ENCODE measurements around the gene DPCD.
"Not testable (repeated sequence)": the region's sequence is repeated elsewhere in the genome, so short reads cannot be mapped to it uniquely, and the experiment has no call there.

DPCD gene

DNA sequence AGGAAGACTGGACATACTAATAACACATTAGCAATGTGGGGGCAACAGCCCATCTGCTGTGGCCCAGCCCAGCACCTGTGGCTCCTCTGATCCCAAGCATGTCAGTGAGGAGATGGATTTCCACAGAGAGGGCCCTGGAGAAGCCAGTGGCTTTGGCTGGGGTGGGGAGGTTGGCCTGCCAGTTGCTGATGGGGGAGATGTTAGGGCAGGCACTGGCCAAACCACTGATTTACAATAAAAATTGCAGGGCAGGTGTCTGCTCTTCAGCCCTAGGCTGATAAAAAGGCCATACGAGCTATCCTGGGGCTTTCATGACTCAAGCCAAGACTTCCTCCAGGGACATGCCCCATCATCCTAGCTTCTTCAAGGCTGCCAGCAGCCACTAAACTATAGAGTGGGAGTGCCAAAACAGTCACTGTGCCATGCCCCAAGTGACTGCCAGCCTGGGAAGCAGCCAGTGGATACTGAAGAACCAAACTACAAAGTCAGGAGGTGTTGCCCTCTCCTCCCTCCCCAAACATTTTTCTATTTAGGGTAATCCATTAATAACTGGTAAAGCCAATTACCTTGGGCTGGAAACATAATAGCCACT is 37.8 kb downstream of the DPCD start:
- peak; percentile 21 for DNase-seq (ENCODE audit: low read depth)
- TF ChIP-seq, protein P1, sequence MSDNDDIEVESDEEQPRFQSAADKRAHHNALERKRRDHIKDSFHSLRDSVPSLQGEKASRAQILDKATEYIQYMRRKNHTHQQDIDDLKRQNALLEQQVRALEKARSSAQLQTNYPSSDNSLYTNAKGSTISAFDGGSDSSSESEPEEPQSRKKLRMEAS (IDR thresholded peaks at IDR 0.05; ENCODE audit: low read depth, low read length): no peak
- no peak for TF ChIP-seq POLR2A (IDR thresholded peaks at IDR 0.05; ENCODE audit: extremely low read depth, insufficient read length)
- no peak for TF ChIP-seq MYC (IDR thresholded peaks at IDR 0.05; ENCODE audit: low read depth, low read length)
- TF ChIP-seq, protein P2, sequence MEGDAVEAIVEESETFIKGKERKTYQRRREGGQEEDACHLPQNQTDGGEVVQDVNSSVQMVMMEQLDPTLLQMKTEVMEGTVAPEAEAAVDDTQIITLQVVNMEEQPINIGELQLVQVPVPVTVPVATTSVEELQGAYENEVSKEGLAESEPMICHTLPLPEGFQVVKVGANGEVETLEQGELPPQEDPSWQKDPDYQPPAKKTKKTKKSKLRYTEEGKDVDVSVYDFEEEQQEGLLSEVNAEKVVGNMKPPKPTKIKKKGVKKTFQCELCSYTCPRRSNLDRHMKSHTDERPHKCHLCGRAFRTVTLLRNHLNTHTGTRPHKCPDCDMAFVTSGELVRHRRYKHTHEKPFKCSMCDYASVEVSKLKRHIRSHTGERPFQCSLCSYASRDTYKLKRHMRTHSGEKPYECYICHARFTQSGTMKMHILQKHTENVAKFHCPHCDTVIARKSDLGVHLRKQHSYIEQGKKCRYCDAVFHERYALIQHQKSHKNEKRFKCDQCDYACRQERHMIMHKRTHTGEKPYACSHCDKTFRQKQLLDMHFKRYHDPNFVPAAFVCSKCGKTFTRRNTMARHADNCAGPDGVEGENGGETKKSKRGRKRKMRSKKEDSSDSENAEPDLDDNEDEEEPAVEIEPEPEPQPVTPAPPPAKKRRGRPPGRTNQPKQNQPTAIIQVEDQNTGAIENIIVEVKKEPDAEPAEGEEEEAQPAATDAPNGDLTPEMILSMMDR (IDR thresholded peaks at IDR 0.05; ENCODE audit: low read depth, low read length): no peak

DNA sequence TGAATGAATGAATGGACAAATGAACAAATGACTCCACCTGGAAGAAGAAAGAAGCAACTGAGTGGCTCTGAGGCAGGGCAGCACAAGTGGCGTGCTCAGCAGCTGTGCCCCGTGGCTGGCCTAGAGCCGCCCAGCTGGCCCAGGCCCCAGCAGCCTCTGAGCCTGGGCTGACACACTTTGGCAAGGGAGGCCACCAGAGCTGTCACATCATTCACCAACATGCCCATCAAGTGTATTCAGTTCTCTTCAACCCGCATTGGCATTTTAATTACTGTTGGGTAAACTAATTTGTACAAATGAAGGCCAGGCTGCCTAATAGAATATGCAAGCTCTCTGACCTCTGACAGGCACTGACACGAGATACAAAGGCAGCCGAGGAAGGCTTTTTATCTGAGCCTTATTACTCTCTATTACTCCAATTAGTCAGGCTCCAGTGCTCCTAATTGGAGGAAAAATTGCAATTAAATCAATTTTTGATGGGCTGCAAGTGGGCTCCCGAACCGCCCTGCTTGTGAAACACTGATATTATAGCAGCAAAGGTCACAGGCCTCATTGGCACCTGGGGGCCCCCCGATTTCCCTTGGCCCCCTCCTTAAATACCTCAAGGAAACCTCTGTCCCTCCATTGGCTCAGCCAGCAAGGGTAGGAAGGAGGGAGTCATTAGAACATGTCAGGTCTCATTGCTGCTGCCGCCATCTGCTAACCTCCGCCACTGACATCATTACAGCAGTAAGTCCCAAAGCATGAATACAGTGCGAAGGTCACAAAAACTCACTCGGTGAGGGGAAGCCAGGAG is 41.9 kb downstream of the DPCD start:
- no peak overlapping the region for H3K4me3 ChIP-seq (ENCODE audit: low read depth, low read length)
- DNase-seq (ENCODE audit: low read depth): no peak
- TF ChIP-seq, protein P1 (IDR thresholded peaks at IDR 0.05; ENCODE audit: low read depth, low read length): no peak
- TF ChIP-seq, protein P2 (IDR thresholded peaks at IDR 0.05; ENCODE audit: low read depth, low read length): no peak
- TF ChIP-seq POLR2A (IDR thresholded peaks at IDR 0.05; ENCODE audit: extremely low read depth, insufficient read length): no peak
- no peak for TF ChIP-seq MYC (IDR thresholded peaks at IDR 0.05; ENCODE audit: low read depth, low read length)

More for the DNA sequence above, 37.8 kb downstream of the DPCD start:
- H3K4me3 ChIP-seq (ENCODE audit: low read depth, low read length): no peak overlapping the region

DNA sequence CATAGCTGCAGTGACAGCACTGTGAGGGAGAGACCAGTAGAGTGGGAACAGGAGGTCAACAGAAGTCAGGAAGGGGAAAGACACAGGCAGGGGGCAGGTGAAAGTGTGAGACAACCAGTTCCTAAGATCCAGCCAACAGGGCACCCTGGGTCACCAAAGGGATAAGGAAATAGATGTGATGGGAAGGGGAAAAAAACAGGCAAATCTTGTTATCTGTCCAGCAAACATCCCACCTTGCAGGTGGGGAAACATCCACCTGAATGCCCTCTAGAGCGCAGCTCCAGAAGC is 42.5 kb downstream of the DPCD start:
- DNase-seq (ENCODE audit: low read depth): no peak
- H3K4me3 ChIP-seq (ENCODE audit: low read depth, low read length): no peak overlapping the region
- TF ChIP-seq, protein P2 (IDR thresholded peaks at IDR 0.05; ENCODE audit: low read depth, low read length): no peak
- TF ChIP-seq MYC (IDR thresholded peaks at IDR 0.05; ENCODE audit: low read depth, low read length) (no peak), POLR2A (IDR thresholded peaks at IDR 0.05; ENCODE audit: extremely low read depth, insufficient read length) (no peak)
- TF ChIP-seq, protein P1 (IDR thresholded peaks at IDR 0.05; ENCODE audit: low read depth, low read length): no peak

DNA sequence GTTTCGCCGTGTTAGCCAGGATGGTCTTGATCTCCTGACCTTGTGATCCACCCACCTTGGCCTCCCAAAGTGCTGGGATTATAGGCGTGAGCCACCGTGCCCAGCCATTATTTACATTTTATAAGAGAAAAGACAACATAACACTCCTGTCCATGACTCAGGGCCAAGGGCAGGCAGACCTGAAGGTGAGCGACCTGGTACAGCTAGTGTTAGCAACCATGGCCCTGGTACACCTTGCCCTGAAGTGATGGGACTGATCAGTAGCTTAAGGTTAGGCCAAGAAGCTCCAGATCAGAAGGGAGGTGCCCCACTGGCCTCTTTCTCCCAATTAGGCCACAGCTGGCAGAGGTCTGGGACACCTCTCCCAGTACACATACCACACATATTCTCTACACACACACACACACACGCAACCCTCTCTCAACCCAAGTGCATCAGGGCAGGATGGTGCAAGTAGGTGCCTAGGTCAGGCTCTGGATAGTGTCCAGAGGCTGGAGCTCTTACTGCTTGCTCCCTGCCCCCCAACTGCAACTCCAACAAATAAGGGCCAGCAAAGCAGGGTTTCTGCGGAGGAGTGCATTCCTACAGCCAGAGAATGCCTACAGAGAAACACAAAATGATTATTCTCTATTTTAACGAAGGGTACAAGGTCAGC is 43.8 kb downstream of the DPCD start:
- no peak for DNase-seq (ENCODE audit: low read depth)
- TF ChIP-seq, protein P1 (IDR thresholded peaks at IDR 0.05; ENCODE audit: low read depth, low read length): no peak
- no peak for TF ChIP-seq POLR2A (IDR thresholded peaks at IDR 0.05; ENCODE audit: extremely low read depth, insufficient read length)
- H3K4me3 ChIP-seq (ENCODE audit: low read depth, low read length): no peak overlapping the region

DNA sequence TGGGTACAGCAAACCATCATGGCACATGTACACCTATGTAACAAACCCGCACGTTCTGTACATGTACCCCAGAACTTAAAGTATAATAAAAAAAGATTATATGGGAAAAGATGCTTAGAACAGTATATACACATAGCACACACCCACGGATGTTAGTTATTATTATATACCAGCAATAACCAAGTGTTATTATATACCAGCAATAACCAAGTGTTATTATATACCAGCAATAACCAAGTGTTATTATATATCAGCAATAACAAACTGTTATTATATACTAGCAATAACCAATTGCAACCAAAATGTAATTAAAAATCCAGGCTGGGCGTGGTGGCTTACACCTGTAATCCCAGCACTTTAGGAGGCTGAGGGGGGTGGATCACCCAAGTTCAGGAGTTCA is 45.4 kb downstream of the DPCD start:
- DNase-seq (ENCODE audit: low read depth); H3K4me3 ChIP-seq (ENCODE audit: low read depth, low read length): not testable (repeated sequence)

DNA sequence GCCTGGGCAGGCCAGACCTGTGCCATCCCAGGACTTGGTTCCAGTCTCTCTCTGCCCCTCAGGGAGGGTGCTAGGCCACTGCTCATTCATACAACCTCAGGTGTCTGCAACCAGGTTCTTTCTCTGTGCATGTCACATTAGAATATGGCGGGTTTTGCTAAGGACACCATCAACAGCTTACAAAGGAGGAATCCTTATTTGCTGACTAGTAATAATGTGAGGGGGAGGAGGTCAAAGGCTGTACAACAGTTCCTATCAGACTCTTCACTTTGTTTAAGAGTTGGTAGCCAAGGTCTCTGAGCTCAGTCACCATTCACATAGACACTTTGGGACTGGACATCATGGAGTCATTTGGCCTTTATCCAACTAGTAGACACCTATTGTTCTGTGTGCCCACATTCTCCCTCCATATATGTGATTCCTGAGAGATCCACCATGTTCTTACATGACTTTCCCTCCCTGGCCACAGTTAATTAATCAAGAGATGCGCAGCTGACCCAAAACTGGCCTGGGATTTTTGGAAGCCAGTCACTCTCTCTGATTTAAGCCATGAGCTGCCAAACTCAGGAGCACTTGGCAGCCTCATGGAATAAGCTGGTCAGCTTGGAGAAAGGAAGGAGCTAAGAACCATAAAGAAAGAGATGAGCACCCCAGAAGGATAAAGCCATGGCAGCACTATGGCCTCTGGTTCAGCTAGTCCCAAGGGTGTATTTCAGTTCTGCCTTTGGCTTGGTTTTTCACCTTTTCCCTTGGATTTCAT is 51.2 kb downstream of the DPCD start:
- no peak for DNase-seq (ENCODE audit: low read depth)
- TF ChIP-seq, protein P1 (IDR thresholded peaks at IDR 0.05; ENCODE audit: low read depth, low read length): no peak
- H3K4me3 ChIP-seq (ENCODE audit: low read depth, low read length): no peak overlapping the region

DNA sequence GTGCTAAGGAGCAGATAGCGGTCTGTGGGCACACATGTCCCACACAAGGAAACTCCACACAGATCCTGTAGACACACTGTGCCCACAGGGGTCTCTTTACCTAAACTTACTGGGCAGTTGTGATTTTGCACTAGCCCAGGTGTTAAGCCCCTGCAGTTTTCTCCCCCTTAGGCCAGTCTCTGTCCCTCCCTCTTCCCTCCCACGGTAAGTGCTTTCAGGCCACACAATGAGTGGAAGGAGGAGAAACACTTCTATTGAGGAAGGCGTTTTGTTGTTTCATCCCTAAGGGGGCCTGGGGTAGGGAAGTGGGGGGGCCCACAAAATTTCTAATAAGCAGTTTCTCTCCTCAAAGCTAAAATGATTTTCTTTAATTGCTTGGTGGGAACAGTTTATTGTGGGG is 55.4 kb downstream of the DPCD start:
- H3K4me3 ChIP-seq (ENCODE audit: low read depth, low read length): no peak overlapping the region
- DNase-seq (ENCODE audit: low read depth): no peak
- no peak for TF ChIP-seq POLR2A (IDR thresholded peaks at IDR 0.05; ENCODE audit: extremely low read depth, insufficient read length)
- TF ChIP-seq MYC (IDR thresholded peaks at IDR 0.05; ENCODE audit: low read depth, low read length): no peak
- TF ChIP-seq, protein P1 (IDR thresholded peaks at IDR 0.05; ENCODE audit: low read depth, low read length): no peak
- TF ChIP-seq, protein P2 (IDR thresholded peaks at IDR 0.05; ENCODE audit: low read depth, low read length): no peak

All from NB4 (cell line).